Sigmoid colon (tissue), 7 donors: ENCODE measurements around the gene PRRG4. TPM values are rescaled to one million over a fixed set of nuclear protein-coding genes. Genes with fewer than 3 reads are reported as not detected.

Experiments
- DNase-seq: peaks from one replicate; pipeline ENCODE4 v3.0.0-alpha.2; 2019
- H3K27ac ChIP-seq, 4 donors: fragments of 200-600 bp; sonication (generic); one replicate each; pipeline ENCODE4 v1.5.1; 2016 to 2019; ENCODE audit warnings: mild to moderate bottlenecking in 1 of 4
- H3K27me3 ChIP-seq, 3 donors: fragments of 200-600 bp; sonication (generic); one replicate each; pipeline ENCODE4 v1.5.1; 2019; ENCODE audit warnings: mild to moderate bottlenecking in 1 of 3
- H3K36me3 ChIP-seq, 4 donors: fragments of 200-600 bp; sonication (generic); one replicate each; pipeline ENCODE4 v1.5.1; 2016 to 2019
- H3K4me1 ChIP-seq, 4 donors: fragments of 200-600 bp; sonication (generic); one replicate each; pipeline ENCODE4 v1.5.1; 2017 to 2019
- H3K4me3 ChIP-seq, 4 donors: fragments of 200-600 bp; sonication (generic); one replicate each; pipeline ENCODE4 v1.5.1; 2017 to 2019; ENCODE audit warnings: mild to moderate bottlenecking in 2 of 4, moderate library complexity in 1 of 4
- H3K9me3 ChIP-seq, 4 donors: fragments of 200-600 bp in 3 of 4; sonication (generic) in 3 of 4; one replicate each; pipeline versions ENCODE4 v1.5.1 to v1.6.1; 2013 to 2019
- CTCF ChIP-seq, 4 experiments: fragments of 450-650 bp in 3 of 4; fragments of 200-600 bp in 1 of 4; IDR thresholded peaks; one replicate each; pipeline ENCODE4 v1.5.1; 2016 to 2019; ENCODE audit warnings: antibody characterized with exemption in 4 of 4, mild to moderate bottlenecking in 3 of 4, moderate library complexity in 2 of 4
- EP300 ChIP-seq, 4 donors: sonication (generic); formaldehyde crosslinking; IDR thresholded peaks; one replicate each; pipeline ENCODE4 v1.6.1; 2017; ENCODE audit warnings: antibody characterized with exemption in 4 of 4
- POLR2A ChIP-seq, 2 donors: fragments of 450-650 bp; IDR thresholded peaks; one replicate each; pipeline ENCODE4 v1.6.1; 2016; ENCODE audit warnings: antibody characterized with exemption in 2 of 2, mild to moderate bottlenecking in 2 of 2, moderate library complexity in 2 of 2
- POLR2AphosphoS5 ChIP-seq, 4 donors: sonication (generic); formaldehyde crosslinking; IDR thresholded peaks; one replicate each; pipeline ENCODE4 v1.6.1; 2017; ENCODE audit warnings: antibody characterized with exemption in 4 of 4
- WGBS, 2 donors: extraction: QIAGEN DNeasy Blood & Tissue Kit; methylation state at CpG; one replicate each; pipeline ENCODE4 v1.1.7; 2013; 5-methylcytosine and 5-hydroxymethylcytosine counted together
- intact Hi-C: fragments of 100-400 bp; cut with DNase I; formaldehyde crosslinking; loops from one replicate; pipeline ENCODE4 v1.15.1; 2023
- polyA plus RNA-seq, 3 donors: library from polyadenylated mRNA; stranded (reverse); fragments of 200-250 nt; gene quantifications; one replicate each; pipeline ENCODE4 v1.2.3, GENCODE V29; 2013
- total RNA-seq, 4 donors: library from RNA; depleted of rRNA; stranded (reverse); fragments of >200 nt; gene quantifications; one replicate each; pipeline ENCODE4 v1.1.0, GENCODE V29; 2016
- donor health status: healthy with polysubstance abuse.
- donor health status: Bipolar disorder and iron deficiency.
- donor health status: healthy.

PRRG4 gene
- total and polyA plus RNA-seq, 7 donors: 1.6 to 6.2 (median 2.1) TPM

DNA sequence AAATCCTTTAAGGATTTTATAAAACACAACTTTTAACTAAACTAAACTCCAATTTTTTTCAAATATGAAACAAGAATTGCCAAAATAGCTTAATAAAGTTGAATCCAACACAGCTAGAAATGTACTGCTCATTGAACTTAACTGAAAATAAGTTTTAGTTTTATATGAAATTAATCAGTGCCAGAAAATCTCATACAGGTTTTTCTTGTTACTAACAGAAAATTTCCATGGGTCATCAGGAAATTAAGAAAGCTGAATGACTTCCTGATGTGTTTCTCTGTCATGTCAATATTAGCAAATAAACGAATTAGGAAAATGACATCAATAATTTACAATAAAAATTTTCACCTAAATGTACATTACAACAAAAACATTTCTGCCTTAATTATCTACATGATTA lies 38.8 kb upstream of the PRRG4 start:
- Histone ChIP-seq H3K4me1 (peaks cover 0 to 4% (median 2%) of the 10 kb centered on the region in 4 donors), H3K36me3 (no peaks in the 10 kb centered on the region), H3K9me3 (no peaks in the 10 kb centered on the region), H3K4me3 (no peak overlapping the region), H3K27ac (no peak overlapping the region), H3K27me3 (no peaks in the 10 kb centered on the region)
- DNase-seq: no peak
- 43 to 63% methylated on average over 1 of the region's 1 CpG for WGBS, 2 donors
- intact Hi-C loops: no loop called here
- no peak for TF ChIP-seq EP300 (IDR thresholded peaks at IDR 0.05)
- no peak for TF ChIP-seq CTCF (IDR thresholded peaks at IDR 0.05)
- TF ChIP-seq POLR2AphosphoS5 (IDR thresholded peaks at IDR 0.05): no peak
- no peak for TF ChIP-seq POLR2A (IDR thresholded peaks at IDR 0.05)

GRCh38 chr11:32792111-32792947 lies 37.4 kb upstream of the PRRG4 start:
- intact Hi-C loops: loop anchor here (2.0 kb wide), 2 partner anchors 100 to 470 kb away; partner anchors contain the start of gene QSER1
- no peak for DNase-seq
- 26 to 40% methylated on average over 6 of the region's 6 CpGs for WGBS, 2 donors
- no peaks in the 10 kb centered on the region for H3K36me3 ChIP-seq
- no peaks in the 10 kb centered on the region for H3K27me3 ChIP-seq
- peak overlapping the region in 2 of 4 donors; percentile 3 to 20 for H3K4me3 ChIP-seq
- TF ChIP-seq POLR2AphosphoS5 (IDR thresholded peaks at IDR 0.05) (no peak), CTCF (IDR thresholded peaks at IDR 0.05) (no peak), EP300 (IDR thresholded peaks at IDR 0.05) (no peak), POLR2A (IDR thresholded peaks at IDR 0.05) (no peak)
- H3K4me1 ChIP-seq: peaks cover 0 to 4% (median 2%) of the 10 kb centered on the region in 4 donors
- no peaks in the 10 kb centered on the region for H3K9me3 ChIP-seq
- H3K27ac ChIP-seq: no peak overlapping the region

DNA sequence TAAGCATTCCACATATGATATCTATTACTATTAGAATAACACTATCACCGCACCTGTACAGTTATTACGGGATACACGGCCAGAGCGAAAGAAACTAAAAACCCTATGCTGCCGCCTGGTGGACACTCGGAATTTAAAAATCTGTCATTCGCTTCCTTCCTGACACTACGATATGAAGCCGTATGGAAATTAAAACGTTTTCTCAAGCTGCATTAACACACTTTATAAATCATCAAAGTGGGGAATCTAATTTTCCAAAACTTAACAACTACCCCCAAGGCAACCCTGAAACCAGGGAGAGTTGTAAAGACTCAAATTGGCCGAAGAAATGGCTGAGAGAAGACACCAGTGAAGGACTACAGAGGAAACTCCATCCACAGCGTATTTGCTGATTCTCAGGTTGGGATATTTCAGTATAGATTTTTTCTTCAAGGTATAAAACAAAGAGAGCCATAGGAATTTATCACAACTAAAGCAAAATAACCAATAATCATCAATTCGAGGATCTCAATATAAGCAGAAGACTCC lies 36.7 kb upstream of the PRRG4 start:
- TF ChIP-seq CTCF (IDR thresholded peaks at IDR 0.05) (peak; percentile 31 to 73 (median 58)), POLR2AphosphoS5 (IDR thresholded peaks at IDR 0.05) (no peak)

GRCh38 chr11:32794439-32794838 lies 35.3 kb upstream of the PRRG4 start, which contains the start of gene CCDC73:
Gene CCDC73 (minus strand): TSS chr11:32794662. CDS start chr11:32760243, 34,419 bp downstream.
- Histone ChIP-seq H3K4me3 (no peak within 1 kb of the TSS), H3K36me3 (no peaks in the 10 kb centered on the region), H3K27me3 (no peaks in the 10 kb centered on the region), H3K4me1 (peaks cover 0 to 4% (median 2%) of the 10 kb centered on the region in 4 donors), H3K9me3 (no peaks in the 10 kb centered on the region), H3K27ac (no peak within 1 kb of the TSS)
- intact Hi-C loops: no loop called here
- WGBS, 2 donors: 95 to 96% methylated on average over 12 of the region's 12 CpGs
- DNase-seq: no peak
- TF ChIP-seq POLR2A (IDR thresholded peaks at IDR 0.05) (no peak), POLR2AphosphoS5 (IDR thresholded peaks at IDR 0.05) (no peak), CTCF (IDR thresholded peaks at IDR 0.05) (no peak), EP300 (IDR thresholded peaks at IDR 0.05) (no peak)

More for the DNA sequence above, 36.7 kb upstream of the PRRG4 start:
- H3K36me3 ChIP-seq: no peaks in the 10 kb centered on the region
- H3K4me1 ChIP-seq: peaks cover 0 to 4% (median 2%) of the 10 kb centered on the region in 4 donors
- 13 to 19% methylated on average over 13 of the region's 13 CpGs for WGBS, 2 donors
- H3K27ac ChIP-seq: no peak overlapping the region
- no peaks in the 10 kb centered on the region for H3K27me3 ChIP-seq
- intact Hi-C loops: loop anchor here (2.0 kb wide), 2 partner anchors 100 to 470 kb away; partner anchors contain the start of gene QSER1
- H3K9me3 ChIP-seq: no peaks in the 10 kb centered on the region
- no peak for DNase-seq
- H3K4me3 ChIP-seq: peak overlapping the region in 2 of 4 donors; percentile 3 to 20
